Skin of body (tissue), 2 donors: Measurements from ENCODE around the gene VPS13A. TPM values are rescaled to one million over a fixed set of nuclear protein-coding genes. Genes with fewer than 3 reads are reported as not detected.
"Not testable (repeated sequence)": the region's sequence is repeated elsewhere in the genome, so short reads cannot be mapped to it uniquely, and the experiment has no call there.

Experiments used
- DNase-seq: peaks from one replicate; lab custom pipeline; 2025; lab: John Stamatoyannopoulos, UW
- total RNA-seq: library from RNA; depleted of rRNA; stranded (reverse); fragments of >200 nt; gene quantifications from one replicate; pipeline ENCODE4 v1.2.3, GENCODE V29; 2014

The VPS13A gene
- total RNA-seq, 1 donor from 2014 or later, result 36.2 TPM

DNA sequence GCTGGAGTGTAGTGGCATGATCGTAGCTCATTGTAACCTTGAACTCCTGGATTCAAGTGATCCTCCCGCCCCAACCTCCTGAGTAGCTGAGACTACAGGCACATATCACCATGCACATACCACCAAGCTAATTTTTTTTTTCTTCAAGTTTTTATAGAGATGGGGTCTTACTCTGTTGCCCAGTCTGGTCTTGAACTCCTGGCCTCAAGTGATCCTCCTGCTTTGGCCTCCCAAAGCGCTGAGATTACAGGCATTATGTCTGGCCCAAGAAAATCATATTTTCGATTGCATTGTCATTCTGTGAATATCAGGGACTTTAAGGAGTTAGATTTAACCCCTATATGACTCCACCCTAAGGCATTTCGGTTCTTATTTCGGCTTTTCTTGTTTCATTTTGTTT, 116.6 kb downstream of the VPS13A start:
- DNase-seq, result no peak

DNA sequence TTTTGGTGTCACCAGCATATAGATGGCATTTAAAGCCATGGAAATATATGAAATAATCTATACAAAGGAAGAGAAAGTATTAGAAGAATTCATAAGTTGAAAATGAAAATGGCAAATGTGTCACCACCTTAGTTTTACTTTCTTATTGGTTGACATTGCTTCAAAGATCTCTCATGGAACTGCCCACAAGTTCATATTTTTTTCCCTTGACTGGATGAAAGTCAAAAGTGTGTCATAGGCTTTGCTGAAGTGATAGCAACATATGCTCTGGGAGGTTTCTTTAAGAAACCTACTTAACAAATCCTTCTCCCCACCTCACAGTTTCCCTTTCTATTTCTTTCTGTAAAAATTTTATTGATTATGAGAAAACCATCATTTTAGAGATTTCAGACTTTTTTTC, 127.2 kb downstream of the VPS13A start:
- DNase-seq, result no peak

DNA sequence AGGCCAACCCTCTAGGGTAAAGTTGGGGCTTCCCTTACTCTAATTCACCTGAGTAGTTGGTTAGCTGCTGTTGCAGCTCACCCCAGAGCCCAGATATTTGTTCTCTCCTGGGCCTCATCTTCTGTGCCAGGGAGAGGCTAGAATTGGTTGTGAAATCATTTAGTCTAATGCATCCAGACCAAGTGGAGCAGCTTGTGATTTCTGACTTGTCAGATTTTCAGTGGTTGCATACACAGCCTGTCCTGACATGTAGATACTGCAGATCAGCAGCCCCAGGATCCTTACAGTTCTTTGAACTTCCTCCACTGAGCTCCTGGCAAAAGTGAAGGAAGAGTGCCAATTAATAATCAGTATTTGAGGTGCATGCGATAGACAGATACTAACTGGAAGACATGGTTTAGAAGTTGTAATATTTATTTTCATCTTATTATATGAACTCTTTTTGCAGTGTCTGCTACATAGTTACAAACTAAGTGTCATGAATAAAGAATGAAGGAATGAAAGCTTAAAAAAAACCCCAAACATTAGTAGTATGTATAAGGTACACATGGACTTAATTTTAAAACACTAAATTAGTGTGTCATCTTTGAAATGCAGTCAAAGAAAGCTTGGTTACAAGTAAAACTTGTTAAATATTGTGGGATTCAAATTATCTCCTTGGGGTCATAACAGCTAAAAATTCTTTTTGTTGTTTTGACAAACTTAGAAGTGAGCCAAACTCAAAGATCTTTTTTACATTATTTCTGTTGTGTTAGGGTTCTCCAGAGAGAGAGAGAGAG, 128.5 kb downstream of the VPS13A start:
- no peak for DNase-seq

DNA sequence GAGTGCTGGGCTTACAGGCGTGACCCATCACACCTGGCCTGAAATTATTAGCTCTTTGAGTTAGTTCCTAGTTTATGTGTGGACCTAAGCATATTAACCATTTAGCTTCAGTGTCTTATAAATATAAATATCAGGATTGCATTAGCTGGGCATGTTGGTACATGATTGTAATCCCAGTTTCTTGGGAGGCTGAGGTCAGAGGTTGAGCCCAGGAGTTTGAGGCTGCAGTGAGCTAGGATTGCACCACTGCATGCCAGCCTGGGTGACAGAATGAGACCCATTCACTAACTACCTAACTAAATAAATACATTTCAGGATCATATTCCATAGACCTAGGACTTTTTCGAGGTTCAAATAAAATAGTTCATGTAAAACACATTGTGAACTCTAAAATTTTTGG, 129.8 kb downstream of the VPS13A start:
- DNase-seq, result no peak

DNA sequence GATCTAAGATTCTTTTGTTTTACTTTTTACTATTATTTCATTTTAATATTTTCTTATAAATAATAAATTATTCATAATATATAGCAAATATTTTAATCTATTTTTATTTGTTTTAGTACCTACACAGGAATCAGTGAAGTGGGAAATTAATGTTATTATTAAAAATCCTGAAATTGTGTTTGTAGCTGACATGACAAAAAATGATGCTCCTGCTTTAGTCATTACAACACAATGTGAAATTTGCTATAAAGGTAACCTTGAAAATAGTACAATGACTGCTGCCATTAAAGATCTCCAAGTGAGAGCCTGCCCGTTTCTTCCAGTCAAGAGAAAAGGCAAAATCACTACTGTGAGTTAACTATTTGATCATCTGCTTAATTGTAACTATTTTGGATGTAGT, 138.7 kb downstream of the VPS13A start:
- no peak for DNase-seq

DNA sequence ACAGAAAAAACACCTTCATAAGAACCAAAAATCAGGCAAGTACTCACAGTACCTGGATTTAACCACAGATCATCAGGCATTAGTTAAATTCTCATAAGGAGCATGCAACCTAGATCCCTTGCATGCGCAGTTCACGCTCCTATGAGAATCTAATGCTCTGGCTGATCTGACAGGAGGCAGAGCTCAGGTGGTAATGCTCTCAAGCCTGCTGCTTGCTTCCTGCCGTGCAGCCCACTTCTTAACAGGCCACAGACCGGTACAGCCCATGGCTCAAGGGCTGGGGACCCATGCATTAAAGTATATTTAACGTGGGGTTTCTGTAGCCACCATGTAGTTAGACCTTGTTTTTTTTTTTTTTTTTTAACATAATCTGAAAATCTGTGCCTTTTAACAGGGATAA, 147.7 kb downstream of the VPS13A start:
- DNase-seq, result no peak

DNA sequence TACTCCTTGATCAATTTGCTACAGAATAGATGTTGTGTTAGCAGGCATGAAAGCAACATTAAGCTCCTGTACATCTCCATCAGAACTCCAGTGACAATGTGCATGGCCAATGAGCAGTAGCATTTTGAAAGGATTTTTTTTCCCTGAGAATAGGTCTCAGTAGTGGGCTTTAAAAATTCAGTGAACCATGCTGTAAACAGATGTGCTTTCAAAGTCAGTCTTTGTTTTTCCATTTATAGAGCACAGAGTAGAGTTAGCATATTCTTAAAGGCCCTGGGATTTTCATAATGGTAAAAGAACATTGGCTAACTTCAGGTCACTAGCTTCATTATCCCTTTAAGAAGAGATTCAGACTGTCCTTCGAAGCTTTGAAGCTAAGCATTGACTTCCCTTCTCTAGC, 150.8 kb downstream of the VPS13A start:
- DNase-seq, result no peak

DNA sequence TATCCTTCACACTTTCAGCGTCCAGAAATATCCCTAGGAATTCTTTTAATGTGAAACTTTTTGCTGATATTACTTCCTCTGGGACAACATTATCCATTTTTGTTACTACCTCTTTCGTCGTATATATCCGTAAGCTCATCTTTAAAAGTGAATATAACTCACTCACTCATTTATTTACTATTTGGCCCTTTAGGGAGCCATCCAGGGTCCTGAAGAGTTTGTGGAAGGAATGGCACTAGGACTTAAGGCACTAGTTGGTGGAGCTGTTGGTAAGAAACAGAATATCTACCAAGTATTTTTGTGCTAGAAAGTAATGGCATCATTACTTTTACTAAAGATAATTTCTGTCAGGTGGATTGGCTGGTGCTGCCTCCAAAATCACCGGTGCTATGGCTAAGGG, 192.7 kb downstream of the VPS13A start:
- DNase-seq, result no peak

DNA sequence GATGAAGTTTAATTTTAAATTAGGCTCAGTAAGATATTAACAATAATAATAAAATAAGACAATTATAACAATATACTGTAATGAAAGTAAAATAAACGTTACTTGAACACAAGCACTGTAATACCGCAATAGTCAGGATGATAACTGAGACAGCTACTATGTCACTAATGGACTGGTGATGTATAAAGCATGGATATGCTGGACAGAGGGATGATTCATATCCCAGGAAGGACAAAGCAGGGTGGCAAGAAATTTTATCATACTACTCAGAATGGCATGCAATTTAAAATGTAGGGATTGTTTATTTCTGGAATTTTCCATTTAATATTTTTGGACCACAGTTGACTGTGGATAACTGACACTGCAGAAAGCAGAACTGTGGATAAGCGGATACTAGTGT, 196.9 kb downstream of the VPS13A start:
- no peak for DNase-seq

DNA sequence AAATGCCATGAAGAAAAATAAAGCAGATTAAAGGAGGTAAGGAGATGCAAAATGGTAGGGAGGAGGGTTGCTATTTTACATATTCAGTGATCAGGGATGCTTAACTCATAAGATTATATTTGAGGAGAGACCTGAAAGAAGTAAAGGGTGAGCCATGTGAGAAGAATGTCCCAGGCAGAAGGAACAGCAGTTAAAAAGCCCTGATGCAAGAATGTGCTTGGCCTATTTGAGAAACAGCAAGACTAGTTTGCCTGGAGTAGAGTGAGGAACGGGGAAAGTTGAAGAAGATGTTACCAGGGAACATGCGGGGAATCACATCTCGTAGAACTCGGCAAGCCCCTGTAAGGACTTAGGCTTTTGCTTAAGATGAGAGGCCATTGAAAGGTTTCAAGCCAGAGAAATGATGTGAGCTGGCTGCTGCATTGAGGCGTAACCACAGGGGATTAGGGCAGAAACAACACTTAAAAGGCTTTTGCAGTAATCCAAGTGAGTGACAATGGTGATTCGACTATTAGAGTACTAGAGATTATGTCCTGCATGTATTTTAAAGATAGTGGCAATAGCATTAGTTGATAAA, 198.7 kb downstream of the VPS13A start:
- no peak for DNase-seq

DNA sequence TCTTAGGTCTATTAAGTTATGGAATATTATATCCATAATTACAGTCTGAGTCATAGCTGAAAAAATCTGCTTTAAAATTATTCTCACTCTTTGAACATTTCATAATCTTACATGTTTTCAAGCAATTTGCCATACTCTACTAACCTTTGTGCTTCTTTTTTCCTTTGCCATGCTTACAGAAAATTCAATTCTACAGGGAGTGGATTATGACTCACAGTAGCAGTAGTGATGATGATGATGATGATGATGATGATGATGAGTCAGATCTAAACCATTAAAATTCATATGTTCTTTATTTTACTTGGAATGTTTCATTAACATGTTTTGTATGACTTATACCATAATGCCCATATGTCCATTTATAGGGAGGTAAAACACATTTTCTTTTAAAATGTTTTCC, 207.1 kb downstream of the VPS13A start:
- DNase-seq, result no peak

DNA sequence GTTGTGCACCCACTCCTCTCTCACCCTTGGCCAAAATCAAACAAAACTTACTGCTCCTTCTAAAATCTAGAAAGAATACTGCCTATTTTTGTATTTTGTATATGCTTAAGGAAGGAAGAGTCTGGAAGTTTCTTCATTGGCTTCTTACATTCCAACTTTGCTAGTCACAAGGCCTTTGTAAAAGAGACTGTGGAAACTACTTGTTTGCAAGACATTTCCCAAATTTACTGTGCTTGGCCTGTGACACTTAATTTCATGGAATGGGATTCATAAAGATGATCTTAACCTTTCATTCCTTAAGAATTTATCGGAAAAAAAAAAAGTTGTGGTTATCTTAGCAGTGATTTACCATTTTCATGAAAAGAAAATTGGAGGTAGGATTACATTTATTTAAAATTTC, 208.9 kb downstream of the VPS13A start:
- no peak for DNase-seq

DNA sequence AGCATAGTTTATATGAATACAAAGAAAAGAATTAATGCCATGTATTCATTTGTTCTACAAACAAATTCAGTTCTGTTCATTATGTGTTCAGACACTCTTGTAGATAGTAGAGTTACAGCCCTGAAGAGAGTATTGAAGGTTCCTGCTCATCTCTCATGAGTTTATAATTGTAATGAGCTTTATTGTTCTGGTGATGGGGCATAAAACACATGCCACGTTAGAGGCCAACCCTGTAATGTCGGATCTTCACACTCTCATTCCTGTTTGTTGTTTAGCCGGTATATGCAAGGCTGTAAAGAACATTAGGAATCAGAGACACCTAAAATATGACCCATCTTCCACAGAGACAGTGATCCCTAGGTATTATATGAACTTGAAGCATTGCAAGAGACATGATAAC, 214.5 kb downstream of the VPS13A start:
- no peak for DNase-seq

DNA sequence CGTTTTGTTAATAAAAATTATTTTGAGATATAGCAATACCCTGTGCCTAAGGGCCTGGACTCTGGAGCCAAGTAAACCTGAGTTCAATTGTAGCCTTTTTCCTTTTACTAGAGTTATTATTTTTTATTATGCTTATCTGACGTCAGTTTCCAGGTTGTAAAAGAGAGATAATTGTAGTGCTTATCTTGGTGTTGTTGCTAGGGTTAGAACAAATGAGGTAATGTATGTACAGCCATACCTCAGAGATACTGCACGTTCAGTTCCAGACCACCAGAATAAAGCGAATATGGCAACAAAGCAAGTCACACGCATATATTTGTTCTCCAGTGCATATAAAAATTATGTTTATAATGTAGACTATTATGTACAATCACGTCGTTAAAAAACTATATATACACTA, 215.0 kb downstream of the VPS13A start:
- DNase-seq, result no peak

DNA sequence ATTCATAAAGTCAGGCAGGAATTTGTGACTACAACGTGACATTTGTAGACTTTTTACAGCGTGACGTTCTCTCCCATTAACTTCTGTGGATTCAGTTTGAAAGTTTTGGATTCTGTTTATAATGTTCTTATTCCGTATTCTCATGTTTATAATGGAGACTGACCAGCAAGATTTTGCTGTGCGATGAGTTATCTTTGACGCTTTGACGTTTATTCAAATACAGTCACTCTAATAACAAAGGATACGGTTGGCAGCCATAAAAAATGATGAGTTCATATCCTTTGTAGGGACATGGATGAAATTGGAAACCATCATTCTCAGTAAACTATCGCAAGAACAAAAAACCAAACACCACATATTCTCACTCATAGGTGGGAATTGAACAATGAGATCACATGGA, 221.2 kb downstream of the VPS13A start:
- not testable (repeated sequence) for DNase-seq

DNA sequence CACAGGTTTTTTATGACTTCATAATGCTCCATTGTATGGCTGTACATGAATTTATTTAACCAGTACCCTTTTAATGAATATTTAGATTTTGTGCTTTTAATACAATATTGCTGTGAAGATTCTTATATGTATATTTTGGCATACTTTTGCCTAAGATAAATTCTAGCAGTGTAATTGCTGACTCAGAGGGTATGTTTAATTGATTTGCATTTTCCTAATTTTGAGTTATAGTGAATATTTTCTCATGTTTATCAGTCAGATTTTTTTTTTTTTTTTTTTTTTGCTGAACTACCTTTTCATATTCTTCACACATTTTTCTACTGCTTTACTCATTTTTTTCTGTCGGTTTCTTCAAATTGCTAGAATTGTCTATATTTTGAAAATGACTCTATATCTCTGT, 222.6 kb downstream of the VPS13A start:
- no peak for DNase-seq

DNA sequence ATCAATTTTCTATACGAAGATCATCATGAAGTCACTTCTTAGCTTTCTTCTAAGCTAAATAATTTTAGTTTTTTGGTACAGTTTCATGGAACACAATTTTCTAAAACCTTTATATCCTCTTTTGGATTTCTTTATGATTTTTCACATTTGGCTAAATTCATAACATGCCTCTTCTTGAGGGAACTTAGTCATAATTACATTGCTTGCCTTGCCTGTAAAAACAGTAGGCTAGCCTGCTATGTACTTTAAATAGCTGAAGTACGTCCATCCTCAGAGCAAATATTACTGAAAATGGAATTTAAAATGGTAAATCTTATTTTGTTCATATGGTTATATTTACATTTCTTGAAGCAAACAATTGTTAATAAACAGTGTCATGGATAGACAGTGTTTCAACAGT, 225.0 kb downstream of the VPS13A start:
- no peak for DNase-seq

DNA sequence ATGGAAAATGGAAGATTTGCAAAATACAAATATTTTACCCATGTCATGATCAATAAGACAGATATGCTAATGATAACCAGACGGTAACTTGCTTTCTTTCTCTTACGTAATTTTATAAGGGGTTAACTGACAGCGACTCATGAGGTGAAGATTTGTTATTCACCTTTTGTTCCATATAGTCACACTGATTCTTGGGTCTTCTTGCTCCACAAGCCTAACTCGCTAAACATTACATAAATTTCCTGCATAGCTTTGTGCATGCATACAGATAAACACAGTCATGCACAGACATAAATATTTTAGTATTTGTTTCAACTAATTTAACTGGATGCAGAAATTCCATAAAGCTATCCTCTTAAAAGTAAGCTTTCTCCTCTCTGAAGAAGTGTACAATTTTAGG, 225.9 kb downstream of the VPS13A start:
- no peak for DNase-seq

DNA sequence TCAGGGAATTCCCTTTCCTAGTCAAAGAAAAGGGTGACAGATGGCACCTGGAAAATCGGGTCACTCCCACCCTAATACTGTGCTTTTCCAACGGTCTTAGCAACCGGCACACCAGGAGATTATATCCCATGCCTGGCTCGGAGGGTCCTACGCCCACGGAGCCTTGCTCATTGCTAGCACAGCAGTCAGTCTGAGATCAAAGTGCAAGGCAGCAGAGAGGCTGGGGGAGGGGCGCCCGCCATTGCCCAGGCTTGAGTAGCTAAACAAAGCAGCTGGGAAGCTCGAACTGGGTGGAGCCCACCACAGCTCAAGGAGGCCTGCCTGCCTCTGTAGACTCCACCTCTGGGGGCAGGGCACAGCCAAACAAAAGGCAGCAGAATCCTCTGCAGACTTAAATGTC, 231.2 kb downstream of the VPS13A start:
- not testable (repeated sequence) for DNase-seq

DNA sequence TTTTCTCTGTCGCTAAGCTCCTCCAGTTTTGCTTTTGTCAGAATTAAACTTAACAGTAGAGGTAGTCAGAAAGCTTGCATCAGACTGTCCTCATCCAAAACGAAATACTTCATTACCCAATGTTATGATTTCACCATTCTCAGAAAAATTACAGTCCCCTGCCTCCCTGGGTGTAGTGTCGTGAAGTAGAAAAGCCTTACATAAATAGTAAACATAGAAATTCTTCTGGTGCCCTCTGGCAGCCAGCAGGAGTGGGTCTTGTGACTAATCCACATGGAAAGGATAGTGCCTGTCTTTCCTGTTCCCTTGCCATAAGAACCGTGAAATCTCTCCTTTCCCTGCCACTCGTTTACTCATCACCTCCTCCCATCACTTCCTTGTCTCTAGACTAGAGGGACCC, 240.2 kb downstream of the VPS13A start:
- DNase-seq, result no peak

DNA sequence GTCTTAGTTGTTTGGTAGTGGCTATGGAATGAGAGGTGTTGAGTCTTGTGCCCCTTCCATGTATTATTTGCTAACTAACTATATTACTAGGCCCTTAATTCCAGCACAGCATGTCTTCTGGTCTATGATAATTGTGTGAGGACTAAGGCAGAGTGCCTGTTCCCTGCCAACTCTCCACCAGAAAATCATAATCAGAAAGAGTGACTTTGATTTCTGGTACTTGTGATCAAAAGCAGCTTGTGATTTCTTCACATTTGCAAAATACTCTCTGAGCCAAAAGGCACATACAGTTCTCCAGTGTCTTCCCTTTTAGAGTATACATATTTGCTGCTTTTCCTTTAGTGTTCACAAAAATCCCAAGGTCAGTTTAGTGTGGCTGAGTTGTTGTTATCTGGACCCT, 240.9 kb downstream of the VPS13A start:
- DNase-seq, result no peak

DNA sequence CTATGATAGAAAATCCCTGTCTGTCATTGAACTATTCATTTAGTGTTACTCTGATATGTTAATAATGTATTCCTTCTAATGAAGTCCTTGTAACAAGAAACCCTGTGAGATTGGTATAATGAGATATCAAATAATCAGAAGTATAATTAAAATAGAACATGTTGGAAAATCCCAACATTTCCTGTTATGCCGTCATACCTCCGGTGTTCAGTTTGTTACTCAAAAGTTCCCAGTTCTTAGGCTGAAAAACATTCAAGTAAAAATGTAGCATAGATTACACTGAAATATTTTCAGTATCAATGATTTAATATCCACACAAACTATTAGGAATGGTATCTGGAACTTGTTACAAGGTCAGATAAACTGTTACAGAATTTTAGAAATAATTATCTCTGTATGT, 243.3 kb downstream of the VPS13A start:
- no peak for DNase-seq

DNA sequence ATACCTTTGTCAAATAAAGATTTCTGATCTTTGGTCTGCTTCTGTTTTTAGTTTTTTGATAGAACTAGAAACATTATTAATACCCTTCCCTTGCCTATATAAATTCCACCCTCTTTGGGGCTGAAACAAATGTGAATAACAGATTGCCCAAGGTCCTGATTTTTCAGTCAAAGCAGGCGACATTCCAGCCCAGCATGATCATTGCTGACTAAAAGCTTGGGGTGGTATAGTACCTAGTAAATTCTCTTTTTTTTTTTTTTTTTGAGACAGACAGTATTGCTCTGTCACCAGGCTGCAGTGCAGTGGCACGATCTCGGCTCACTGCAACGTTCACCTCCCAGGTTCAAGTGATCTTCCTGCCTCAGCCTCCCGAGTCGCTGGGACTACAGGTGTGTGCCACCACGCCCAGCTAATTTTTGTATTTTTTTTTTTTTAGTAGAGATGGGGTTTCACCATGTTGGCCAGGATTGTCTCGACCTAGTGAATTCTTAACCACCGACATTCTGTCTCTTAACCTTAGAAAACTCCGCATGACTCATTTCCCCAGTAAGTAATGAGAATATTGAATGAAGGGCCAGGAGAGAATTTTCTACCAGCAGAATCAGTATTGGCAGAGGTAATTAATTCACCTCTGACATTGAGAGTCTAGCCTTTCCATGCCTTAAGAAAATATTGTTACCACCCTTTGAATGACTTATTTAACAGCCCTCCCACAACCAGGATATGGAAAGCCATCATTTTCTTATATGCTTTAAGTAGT, 244.4 kb downstream of the VPS13A start:
- DNase-seq, result no peak
